GM19372 (cell line): Measurements from ENCODE around the gene NUAK2.

Experiments used
- ATAC-seq: cut with Tn5 transposase; IDR thresholded peaks from one replicate; pipeline ENCODE4 v1.9.1; 2021; ENCODE audit warnings: mild to moderate bottlenecking, low read depth, moderate library complexity; ENCODE audit not compliant: unreplicated experiment

The NUAK2 gene

DNA sequence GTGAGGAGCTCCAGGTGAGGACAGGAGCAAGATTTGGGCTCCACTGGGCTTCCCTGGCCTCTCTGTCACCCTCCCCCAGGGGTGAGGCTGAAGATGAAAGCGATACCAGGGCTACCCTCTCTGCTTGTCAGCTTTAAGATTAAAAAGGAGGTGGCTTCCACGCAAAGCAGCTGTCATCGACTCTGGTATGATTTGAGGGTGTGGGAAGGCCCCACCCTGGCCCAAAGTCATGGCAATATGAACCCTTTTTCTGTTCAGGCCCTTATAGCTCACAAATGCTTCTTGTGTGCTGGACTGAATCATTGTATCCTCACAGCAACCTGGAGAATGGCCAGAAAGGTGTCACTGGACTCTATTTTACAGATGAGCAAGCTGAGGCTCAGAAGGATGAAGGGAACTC, 41.6 kb downstream of the NUAK2 start:
- no peak for ATAC-seq

DNA sequence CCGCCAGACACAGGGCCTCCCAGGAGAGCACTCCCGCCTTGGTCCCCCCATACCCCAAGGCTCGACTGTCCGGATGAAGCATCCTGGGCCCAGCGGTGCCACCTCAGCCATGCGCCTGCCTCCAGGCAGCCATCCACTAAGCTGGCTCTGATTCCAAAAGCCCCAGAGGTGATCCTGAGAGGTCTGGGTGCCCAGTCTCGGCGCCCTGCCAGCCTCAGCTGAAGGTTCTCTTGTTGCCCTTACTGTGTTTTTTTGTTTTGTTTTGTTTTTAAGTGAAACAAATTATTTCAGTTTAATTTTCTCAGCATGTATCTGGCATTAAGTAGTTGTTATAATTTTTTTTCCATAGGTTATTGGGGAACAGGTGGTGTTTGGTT, 44.9 kb downstream of the NUAK2 start:
- no peak for ATAC-seq

DNA sequence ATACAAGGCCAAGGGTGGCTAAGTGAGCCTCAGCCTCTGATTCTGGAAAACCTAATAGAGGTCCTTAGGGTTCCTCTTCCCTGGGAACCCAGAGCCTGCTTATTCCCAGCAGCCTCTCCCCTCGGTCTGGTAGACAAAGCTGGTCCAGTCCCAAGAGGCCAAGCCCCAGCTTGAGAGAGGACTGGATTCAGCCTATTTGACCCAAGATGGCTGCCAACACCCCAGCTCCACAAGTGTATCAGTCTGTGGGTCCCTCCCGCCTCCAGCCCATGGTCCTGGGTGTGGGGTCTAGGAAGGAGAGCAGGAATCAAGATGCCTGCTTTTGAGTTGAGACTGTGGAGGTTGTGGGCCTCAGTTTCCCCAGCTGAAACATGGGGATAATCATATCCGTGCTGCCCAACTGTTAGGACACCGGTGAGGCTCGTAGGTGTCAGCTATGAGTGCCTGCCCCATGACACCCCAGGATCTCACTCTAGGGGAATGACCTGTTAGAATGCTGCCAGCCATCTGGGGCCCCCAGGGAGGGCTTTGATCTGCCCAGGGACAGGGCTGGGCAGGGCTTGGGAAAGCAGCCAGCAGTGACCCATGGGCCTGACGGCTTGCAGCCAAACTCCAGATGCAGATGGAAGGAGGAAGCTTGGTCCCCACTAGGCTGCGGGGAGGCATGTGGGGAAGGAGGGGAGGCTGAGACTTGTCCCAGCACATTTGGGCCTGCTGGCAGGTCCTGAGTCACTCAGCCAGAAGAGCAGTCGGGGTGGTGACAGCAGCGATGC, 45.4 kb downstream of the NUAK2 start:
- no peak for ATAC-seq

DNA sequence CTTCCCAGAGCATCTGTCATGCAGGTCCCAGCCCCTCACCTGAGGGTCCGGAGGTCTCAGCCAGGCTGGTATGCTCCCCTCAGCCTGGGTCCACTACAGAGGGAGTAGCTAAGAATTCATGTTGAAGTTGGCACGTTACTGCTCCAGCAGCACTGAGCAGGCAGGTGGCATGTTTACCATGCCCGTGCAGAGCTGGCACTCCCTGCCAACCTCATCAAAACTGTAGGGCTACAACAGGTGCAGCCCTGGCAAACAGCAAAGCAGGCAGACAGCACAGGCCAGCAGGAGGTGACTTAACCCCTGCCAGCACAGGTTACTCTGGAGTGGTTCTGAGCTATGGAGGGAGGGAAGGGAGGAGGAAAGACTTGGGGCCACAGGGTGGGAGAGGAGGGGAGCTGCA, 46.4 kb downstream of the NUAK2 start:
- ATAC-seq: no peak

DNA sequence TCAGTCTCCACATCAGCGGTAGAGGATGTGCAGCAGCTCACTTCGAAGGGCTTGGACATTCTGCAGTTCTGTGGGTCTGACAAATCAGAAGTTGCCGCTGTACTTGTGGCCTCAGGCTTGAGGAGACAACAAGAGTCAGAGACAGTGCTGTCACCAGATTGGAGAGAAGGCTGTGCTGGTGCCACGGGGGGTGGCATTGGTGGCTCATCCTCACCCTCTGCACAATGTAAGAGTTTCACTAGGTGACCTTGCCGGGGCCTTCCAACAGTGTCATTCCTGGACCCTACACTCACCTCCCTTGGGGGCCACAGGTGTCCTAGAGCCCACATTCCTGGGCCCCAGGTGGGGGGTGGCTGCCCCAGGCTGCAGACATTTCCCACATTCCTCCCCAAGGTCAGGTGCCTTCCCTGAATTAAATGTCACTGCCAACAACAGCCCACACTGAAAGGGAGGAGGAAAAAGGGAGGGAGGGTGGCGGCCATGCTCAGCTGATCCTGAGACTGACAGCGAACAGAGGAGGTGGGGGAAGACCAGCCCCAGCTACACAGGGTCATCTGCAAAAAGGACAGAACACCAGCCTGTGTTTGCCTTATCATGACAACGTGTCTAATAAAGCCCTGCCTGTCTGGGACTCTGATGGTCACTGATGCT, 47.4 kb downstream of the NUAK2 start:
- peak; percentile 14 for ATAC-seq

DNA sequence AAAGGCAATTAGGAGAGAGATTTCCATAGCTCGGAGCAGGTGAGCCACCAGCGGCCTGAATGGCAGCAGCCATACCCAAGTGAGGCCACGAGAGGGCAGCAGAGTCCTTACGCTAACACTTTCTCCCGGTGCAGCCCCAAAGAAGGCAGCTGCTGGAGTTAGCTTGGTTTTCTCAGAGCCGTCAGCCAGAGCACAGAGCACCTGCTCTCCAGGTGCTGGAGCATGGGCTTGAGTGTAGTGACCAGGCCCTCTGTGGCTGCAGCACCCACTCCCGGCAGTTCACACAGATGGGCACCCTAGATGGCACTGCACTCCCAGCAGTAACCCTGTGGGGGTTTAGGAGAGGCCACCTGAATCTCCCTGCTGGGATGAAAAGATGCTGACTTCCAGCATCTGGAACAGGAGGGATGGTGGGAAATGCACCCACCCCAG, 48.0 kb downstream of the NUAK2 start:
- ATAC-seq: peak; percentile 70

DNA sequence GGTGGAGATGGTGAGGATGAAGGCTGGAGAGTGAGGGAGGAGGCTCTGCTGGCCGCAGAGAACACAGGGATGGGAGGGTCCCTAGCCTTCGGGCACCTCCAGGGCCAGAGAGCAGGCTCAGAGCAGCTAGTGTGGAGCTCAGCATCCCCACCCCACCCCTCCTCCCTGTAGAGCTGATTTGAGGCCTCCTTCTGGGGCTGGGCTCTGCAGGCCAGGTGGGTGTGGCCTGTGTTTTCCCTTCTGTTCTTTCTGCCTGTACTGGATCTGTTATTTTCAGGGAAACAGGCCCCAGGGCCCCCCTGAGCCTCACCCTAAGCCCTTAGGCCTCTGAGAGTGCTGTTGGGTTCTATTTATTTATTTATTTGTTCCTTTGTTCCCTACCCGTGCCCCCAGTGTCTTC, 49.0 kb downstream of the NUAK2 start:
- no peak for ATAC-seq

DNA sequence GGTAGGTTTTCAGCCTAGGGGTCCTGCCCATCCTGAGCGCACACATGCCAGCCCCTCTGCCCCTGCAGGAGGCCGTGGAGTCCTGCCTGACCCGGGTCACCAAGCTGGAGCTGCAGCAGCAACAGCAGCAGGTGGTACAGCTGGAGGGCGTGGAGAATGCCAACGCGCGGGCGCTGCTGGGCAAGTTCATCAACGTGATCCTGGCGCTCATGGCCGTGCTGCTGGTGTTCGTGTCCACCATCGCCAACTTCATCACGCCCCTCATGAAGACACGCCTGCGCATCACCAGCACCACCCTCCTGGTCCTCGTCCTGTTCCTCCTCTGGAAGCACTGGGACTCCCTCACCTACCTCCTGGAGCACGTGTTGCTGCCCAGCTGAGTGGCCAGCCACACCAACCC, 49.8 kb downstream of the NUAK2 start:
- no peak for ATAC-seq

DNA sequence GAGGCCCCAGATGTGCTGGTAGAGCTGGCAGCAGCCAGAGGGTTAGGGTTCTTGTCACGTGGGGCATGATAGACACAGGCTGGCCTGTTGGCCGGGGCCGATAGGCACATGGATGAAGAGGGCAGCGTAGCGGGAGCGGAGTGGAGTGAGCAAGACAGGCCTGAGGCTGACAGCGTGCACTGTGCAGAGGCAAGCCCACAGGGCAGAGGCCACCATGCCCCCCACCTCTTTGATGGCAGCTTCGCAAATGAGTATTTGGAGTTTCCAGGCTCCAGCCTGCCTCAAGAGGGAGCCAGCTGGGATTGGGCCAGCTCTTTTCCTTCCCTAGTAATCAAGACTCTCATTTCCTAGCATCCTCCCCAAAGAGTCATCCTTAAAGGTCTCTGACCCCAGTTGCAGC, 50.3 kb downstream of the NUAK2 start:
- ATAC-seq: no peak

DNA sequence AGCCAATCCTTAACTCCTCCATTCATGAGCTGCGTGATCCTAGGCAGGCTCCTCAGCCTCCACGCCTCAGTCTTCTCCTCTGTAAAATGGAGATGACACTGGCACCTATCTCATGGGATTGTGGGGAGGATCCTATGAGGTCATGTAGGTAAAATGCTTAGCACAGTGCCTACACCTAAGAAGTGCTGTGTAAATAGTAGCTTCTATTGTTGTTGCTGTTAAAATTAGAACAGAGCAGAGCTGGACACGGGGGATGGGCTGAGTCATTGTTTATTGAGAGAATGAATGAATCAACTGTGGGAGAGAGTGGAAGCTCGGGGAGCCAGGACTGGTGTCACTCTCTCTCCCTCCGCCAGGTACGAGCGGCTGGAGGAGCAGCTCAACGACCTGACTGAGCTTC, 50.8 kb downstream of the NUAK2 start:
- ATAC-seq: no peak

DNA sequence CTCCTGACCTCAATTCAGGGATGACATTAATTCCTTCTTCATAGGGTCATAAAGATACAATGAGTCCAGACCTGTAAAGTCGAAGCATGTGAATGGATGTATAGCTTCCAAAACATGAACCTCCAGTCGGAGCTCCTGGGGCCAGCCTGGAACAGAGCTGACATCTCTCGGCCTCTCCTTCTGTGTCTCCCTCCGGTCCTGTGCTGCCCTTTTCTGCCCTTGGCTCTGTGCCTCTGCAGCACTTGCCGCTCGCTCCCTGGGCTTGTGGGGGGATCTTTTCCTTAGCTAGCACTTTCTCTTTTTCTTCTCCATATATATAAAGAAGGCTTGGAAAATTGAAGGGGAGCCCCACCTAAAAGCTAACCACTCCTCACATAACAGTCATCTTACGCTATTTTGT, 51.3 kb downstream of the NUAK2 start:
- ATAC-seq: no peak

DNA sequence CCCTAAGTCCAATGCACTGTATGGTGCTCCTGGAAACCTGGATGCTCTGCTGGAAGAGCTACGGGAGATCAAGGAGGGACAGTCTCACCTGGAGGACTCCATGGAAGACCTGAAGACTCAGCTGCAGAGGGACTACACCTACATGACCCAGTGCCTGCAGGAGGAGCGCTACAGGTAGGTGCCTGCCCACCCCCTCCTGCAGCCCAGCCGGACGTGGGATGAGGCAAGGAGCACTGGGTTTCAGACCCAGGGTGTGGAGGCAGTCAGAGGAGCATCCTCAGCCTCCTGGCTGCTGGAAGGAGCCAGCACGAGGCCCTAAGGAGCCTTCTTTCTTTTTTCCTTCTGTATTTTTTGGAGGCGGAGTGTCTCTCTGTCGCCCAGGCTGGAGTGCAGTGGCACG, 51.8 kb downstream of the NUAK2 start:
- ATAC-seq: no peak

DNA sequence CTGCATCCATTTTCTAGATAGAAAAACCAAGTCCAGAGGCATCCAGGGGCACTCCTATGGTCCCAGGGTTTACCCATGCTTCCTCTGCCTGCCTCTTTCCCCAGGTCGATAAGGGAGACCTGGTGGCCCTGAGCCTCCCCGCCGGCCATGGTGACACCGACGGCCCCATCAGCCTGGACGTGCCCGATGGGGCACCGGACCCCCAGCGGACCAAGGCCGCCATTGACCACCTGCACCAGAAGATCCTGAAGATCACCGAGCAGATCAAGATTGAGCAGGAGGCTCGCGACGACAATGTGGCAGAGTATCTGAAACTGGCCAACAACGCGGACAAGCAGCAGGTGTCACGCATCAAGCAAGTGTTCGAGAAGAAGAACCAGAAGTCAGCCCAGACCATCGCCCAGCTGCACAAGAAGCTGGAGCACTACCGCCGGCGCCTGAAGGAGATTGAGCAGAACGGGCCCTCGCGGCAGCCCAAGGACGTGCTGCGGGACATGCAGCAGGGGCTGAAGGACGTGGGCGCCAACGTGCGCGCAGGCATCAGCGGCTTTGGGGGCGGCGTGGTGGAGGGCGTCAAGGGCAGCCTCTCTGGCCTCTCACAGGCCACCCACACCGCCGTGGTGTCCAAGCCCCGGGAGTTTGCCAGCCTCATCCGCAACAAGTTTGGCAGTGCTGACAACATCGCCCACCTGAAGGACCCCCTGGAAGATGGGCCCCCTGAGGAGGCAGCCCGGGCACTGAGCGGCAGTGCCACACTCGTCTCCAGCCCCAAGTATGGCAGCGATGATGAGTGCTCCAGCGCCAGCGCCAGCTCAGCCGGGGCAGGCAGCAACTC, 52.5 kb downstream of the NUAK2 start:
- no peak for ATAC-seq

DNA sequence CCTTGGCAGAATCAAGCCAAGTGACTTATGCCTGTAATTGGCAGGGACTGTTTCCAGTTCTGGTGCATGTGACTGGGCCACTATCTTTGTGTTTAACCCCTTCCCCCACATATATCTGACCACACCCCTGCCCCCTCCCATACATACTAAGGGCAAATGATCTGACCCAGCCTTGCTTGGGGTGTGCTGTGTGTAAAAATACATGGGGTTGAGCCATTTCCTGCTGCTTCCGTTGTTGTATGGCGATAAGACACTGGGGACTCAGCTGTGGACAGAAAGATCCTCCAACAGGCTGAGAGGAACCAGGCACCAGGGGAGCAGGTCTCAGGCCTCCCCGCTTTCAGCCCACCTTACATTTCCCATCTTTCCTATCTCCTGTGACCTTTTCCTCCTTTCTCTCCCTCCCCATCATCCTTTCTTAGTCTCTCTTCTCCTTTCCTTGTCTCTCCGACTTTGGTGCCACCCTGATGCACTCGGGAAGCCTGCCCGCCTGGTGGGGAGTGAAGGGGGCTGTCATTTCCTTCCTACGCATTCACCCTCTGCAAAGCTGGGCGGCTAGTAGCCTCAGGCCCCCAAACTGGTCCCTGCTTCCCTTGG, 54.1 kb downstream of the NUAK2 start:
- ATAC-seq: no peak

DNA sequence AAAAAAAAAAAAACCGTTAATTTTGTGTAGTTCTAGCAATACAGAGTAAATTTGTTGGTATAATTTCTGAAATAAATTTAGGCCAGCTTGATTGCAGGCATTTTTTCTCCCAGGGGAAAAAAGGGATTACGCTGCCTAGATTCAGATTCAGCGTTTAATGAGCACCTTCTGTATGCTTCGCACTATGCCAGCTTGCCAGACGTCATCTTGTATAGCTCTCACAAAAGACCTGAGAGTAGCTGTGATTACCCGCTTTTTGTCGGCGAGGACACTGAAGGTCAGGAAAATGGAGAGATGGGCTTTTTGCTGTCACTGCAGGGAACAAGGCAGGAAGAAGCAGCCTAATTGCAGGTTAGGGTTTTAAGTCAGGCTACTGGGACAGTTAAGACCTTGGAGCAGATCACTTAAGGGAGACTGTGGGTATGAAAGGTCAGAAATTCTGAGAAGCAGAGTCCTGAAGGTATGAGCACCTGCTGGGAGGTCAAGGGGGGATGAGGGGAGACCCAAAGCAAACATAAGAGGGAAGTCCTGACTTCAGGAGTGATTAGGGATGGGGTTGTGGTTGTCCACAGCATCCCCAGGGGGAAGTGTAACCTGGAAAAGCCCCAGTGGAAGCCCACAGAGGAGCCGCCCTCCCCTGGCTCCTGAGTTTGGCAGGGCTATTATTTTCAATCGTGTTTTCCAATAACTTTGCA, 54.8 kb downstream of the NUAK2 start:
- no peak for ATAC-seq

DNA sequence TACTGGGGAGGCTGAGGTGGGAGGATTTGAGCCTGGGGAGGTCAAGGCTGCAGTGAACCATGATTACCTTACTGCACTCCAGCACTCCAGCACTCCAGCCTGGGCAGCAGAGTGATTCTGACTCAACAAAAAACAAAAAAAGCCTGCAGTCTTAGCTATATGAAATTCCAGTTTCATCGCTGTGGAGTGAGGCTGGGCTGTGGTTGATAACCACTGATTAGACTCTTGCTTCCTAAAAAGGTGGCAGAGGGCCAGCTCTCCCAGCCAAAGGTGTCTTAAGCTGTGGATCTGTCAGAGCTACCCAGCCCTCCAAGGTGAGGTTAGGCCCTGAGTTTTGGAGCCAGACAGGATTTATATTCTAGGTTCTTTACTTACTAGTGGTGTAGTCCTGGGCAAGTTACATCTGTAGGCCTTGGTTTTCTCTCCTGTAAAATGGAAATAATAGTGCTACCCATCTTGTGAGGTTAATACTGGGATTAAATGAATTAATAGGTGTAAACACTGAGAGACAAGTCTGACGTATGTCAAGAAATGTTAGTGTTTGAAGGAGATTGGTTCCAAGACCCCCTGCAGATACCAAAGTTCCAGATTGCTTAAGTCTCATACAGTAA, 57.9 kb downstream of the NUAK2 start:
- no peak for ATAC-seq

DNA sequence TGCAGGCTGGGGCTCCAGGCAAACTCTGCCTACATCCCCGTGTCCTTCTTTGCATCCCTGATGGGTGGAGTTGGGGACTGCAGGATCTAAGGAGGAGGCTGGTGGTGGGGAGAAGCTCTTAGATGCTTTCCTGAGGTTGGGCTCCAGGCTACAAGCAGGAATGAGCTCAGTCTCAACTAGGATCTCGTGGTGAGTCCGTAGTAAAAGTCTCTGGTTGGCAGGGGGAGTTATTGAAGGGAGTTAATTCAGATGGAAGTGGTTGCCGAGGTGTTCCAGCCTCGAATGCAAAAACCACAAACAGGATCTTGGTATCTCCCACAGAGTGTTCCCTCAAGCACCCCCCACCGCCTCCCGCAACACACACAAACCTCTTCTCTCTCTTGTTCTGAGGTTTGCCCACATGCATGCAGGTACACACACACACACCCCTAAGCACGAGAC, 58.8 kb downstream of the NUAK2 start:
- ATAC-seq: no peak

DNA sequence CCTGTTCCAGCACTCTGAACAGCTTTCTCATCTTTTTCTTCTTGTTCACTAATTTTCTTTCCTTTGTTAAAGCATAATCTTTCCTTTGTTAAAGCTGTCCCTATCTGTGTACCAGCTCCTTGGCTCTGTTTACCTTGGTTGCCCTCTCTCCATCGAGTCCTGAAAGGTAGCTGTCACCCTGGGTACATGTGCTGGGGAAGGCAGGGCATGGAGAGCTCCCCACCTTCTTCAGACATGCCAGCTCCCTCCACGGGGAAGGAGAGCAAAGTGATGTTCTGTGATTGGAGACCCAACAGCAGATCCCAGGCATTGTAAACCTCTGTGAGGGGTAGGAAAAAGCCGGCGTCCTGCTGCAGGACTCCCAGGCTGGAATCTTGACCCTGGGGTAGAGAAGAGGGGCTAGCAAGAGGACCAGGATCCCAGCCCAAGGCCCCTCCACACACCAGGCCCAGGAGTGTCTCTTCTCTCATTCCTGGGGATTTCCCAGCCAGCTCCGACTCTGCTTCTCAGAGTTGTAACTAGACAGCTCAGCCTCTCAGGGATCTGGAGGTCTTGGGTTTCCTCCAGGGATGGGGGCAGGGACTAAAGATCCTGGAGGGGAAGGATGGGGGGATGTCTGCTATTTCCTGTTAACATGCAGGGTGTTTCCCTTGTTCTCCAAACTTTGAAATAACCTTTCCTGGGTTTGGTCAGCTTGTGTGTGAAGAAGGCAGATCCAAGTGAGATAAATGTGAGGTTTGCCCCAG, 59.4 kb downstream of the NUAK2 start:
- ATAC-seq: no peak
